ENCODE data around the gene R3HCC1L.

R3HCC1L gene

GRCh38 chr10:98134431-98135221 lies at the start of gene R3HCC1L:
Gene R3HCC1L, plus strand, starts transcription at chr10:98134657. Its CDS starts 73,458 bp downstream, at chr10:98208115.
- DNase-seq (ENCODE audit: low read depth in 2 of 2, low spot score in 1 of 2) = peak; percentile 83 to 85

GRCh38 chr10:98085238-98085637 lies 49.2 kb upstream of the R3HCC1L start:
- no peak for DNase-seq (ENCODE audit: low read depth in 2 of 2, low spot score in 1 of 2)

GRCh38 chr10:98086837-98087708 lies 47.4 kb upstream of the R3HCC1L start:
- DNase-seq (ENCODE audit: low read depth in 2 of 2, low spot score in 1 of 2) = no peak

GRCh38 chr10:98088186-98088971 lies 46.1 kb upstream of the R3HCC1L start:
- DNase-seq (ENCODE audit: low read depth in 2 of 2, low spot score in 1 of 2) = no peak

GRCh38 chr10:98090822-98091221 lies 43.6 kb upstream of the R3HCC1L start:
- no peak for DNase-seq (ENCODE audit: low read depth in 2 of 2, low spot score in 1 of 2)

GRCh38 chr10:98096316-98096715 lies 38.1 kb upstream of the R3HCC1L start:
- DNase-seq (ENCODE audit: low read depth in 2 of 2, low spot score in 1 of 2) = no peak

GRCh38 chr10:98096731-98097130 lies 37.7 kb upstream of the R3HCC1L start:
- DNase-seq (ENCODE audit: low read depth in 2 of 2, low spot score in 1 of 2) = no peak

- no peak for DNase-seq (ENCODE audit: low read depth in 2 of 2, low spot score in 1 of 2)
These were observed 37.3 kb upstream of the R3HCC1L start for GRCh38 chr10:98097175-98097574.

- no peak for DNase-seq (ENCODE audit: low read depth in 2 of 2, low spot score in 1 of 2)
These were observed 36.8 kb upstream of the R3HCC1L start for GRCh38 chr10:98097616-98098015.

GRCh38 chr10:98098247-98098646 lies 36.2 kb upstream of the R3HCC1L start:
- DNase-seq (ENCODE audit: low read depth in 2 of 2, low spot score in 1 of 2) = no peak

GRCh38 chr10:98100476-98100875 lies 34.0 kb upstream of the R3HCC1L start:
- no peak for DNase-seq (ENCODE audit: low read depth in 2 of 2, low spot score in 1 of 2)

- DNase-seq (ENCODE audit: low read depth in 2 of 2, low spot score in 1 of 2) = no peak
These were observed 33.1 kb upstream of the R3HCC1L start for GRCh38 chr10:98101366-98101765.

- DNase-seq (ENCODE audit: low read depth in 2 of 2, low spot score in 1 of 2) = no peak
These were observed 30.3 kb upstream of the R3HCC1L start for GRCh38 chr10:98104125-98104524.

- no peak for DNase-seq (ENCODE audit: low read depth in 2 of 2, low spot score in 1 of 2)
These were observed 27.9 kb upstream of the R3HCC1L start for GRCh38 chr10:98106531-98106930.

GRCh38 chr10:98107644-98108430 lies 26.6 kb upstream of the R3HCC1L start:
- DNase-seq (ENCODE audit: low read depth in 2 of 2, low spot score in 1 of 2) = no peak

- DNase-seq (ENCODE audit: low read depth in 2 of 2, low spot score in 1 of 2) = no peak
These were observed 24.1 kb upstream of the R3HCC1L start for GRCh38 chr10:98110356-98110755.

GRCh38 chr10:98115031-98115787 lies 19.2 kb upstream of the R3HCC1L start:
- DNase-seq (ENCODE audit: low read depth in 2 of 2, low spot score in 1 of 2) = no peak

GRCh38 chr10:98119891-98120290 lies 14.6 kb upstream of the R3HCC1L start:
- no peak for DNase-seq (ENCODE audit: low read depth in 2 of 2, low spot score in 1 of 2)

GRCh38 chr10:98125940-98126631 lies 8.4 kb upstream of the R3HCC1L start:
- no peak for DNase-seq (ENCODE audit: low read depth in 2 of 2, low spot score in 1 of 2)
